HG02763 (cell line): Measurements from ENCODE around the gene TNFAIP2.

Experiments
- ATAC-seq: cut with Tn5 transposase; IDR thresholded peaks from one replicate; pipeline ENCODE4 v1.9.1; 2021; ENCODE audit warnings: mild to moderate bottlenecking, moderate library complexity; ENCODE audit not compliant: unreplicated experiment

TNFAIP2 gene

DNA sequence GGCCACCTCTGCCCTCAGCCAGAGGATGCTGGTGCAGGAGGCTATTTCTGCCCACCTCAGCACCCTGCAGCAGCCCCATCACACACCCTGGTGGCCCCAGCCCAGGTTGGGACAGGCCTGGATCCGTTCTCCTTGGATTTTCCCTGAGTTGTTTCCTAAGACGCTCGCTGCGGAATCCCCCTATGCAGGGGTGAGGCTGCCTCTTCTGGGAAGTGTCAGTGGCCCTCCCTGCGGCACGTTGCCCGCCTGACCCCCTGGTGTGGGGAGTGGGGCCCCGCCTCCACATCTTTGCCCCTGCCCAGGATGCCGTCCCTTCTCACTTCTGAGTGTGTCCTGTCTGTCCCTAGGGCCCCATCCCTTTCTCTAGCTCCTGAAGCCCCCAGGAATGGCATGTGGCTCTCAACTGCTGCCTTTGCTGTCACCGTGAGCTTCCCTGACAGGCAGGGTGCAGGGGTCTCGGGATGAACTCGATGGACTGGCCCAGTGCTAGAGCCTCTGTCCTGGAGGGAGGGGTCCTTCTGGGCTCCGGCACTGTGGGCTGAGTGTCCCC is 29.3 kb upstream of the TNFAIP2 start:
- ATAC-seq = no peak

DNA sequence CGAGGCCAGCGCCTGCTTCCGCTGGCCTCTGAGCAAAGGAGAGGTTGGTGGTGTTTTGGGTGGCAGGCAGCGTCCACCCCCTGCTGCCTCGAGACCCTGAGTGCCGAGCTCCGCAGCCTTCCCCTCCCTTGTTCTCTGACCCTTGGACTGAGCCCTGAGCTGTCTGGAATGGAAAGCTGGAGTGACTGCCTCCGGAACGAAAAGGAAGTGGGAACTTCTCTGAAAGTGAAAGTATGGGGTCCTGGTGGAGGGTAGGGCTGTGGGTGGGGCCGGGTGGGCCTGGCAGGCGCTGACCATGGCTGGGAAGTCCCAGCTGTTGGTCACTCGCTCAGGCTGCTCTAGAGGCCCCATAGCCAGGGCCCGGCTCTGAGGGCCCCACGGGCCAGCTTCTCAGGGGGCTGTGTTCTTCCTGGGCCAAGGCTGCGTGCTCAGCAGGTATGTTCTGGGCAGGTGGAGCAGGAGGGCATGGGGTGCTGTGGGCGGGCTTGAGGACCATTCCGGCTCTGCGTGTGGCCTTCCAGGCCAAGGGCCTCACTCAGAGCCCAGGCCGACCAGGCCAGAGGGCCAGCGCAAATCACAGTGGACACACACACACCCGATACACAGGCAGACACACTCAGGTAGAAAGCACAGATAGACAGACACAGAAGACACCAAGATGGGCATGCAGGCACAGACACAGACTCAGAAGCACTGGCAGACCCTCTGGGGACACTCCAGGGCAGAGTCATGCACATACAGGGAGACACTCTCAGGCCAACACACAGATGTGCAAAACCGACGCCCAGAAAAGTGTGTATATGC is 28.7 kb upstream of the TNFAIP2 start, which contains the start of gene EXOC3L4:
Gene EXOC3L4 (plus strand): TSS at position 320 of the 804 bp plus-strand sequence. CDS start 5,495 bp downstream, outside the sequence.
- ATAC-seq = no peak

GRCh38 chr14:103095210-103095778 is 28.0 kb upstream of the TNFAIP2 start:
- no peak for ATAC-seq

GRCh38 chr14:103096387-103096786 is 26.9 kb upstream of the TNFAIP2 start:
- no peak for ATAC-seq

DNA sequence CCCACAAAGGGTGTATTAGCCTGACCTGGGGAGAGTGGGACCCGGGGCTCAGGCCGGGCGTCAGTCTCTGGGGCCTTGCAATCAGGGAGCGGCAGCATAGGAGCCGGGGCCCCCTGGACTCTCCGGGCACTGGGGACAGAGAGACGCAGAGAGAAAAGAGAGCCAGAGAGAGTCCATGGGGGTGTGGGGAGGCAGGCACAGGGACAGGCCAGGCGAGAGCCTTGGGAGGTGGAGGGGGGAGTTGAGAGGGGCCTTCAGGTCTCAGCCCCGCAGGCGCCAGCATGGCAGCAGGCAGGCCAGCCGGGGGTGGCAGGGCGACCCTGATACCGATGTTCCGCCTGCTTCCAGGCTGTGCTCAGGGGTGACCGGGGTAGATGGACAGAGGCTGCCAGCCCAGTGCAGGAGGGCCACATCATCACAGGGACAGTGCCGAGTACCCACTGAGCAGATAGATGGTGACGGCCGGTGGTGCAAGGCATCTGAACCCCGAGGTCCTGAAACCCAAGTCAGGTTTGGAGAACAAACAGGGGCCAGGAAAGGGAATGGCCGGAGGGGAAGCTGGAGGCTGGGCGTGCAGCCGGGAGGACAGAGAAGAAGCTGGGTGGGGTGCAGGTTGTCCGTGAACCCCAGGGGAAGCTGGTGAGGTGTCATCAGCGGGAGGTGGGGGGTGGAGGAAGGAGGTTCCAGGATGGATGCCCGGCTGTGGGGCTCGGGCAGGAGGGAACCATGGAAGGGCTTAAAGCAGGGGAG is 25.8 kb upstream of the TNFAIP2 start:
- no peak for ATAC-seq

DNA sequence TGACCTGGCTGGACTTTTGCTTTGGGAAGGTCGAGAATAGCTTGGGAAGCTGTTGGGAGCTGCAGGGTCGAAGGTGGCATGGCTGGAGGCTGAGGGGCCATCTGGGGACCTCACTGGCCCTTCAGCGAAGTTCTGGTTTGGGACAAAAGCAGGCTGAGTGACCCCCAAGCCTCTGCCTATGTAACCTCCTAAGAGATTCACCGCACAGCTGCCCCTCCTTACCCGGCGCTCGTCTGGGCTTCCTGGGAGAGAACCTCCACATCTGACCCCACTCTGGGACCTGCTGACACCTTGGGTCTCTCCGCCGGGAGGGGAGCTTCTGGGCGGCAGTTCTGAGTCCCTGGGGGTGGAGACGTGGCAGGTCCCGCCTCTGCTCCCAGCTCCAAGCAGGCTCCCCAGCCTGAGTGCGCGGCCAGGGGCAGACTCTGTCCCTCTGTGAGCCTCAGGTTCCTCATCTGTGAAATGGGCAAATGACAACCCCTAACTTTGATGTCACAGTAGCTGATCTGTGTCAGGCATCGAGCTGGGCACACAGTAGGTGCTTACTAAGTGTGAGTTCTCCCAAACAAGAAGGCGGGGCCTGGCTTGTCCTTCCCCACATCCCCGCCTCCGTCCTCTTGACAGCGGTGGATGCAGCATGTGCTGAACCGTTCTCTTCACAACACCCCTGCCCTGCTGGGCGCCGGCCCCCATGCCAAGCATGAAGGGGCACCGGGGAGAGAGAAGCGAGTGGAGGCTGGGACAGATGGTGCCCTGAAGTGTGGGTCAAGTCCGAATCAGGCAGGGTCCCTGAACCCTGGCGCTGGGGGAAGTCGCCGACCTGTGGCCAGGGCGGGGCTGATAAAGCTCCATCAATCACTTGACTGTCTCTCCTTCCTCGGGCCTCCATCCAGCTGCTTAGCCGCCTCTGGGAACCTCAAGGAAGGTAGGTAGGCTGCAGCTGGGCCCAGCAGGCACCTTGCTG is 25.0 kb upstream of the TNFAIP2 start:
- no peak for ATAC-seq

- ATAC-seq = no peak
Observed at GRCh38 chr14:103099081-103099732, 24.1 kb upstream of the TNFAIP2 start.

GRCh38 chr14:103099733-103100280 is 23.5 kb upstream of the TNFAIP2 start:
- no peak for ATAC-seq

GRCh38 chr14:103100281-103101121 is 22.8 kb upstream of the TNFAIP2 start:
- no peak for ATAC-seq

DNA sequence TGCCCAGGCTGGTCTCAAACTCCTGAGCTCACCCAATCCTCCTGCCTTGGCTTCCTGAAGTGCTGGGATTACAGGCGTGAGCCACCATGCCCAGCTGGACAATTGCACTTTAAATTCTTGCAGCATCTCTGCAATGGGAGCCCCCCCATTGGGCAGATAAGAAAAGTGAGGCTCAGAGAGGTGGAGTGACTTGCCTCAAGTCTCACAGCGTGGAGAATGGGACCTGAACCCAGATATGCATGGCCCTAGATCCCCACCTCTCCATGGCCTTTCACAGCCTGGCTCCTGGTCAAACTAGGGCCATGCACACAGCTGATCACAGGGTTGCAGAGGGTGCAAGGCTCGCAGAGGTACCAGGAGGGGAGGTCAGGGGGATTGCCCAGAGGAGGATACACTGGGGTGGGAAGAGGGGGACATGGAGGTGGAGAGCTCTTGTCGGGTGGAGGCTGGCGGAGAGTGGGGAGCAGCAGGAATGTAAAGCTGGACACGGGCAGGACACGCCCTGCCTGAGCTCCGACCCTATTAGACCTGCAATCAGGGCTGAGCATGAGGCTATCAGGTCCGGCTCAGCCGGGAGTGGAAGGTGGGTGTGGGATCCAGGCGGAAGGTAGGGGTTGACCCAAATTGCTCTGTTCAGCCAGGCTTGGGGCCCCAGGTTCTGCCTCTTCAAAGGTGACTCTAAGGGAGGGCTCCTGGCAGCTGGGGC is 21.9 kb upstream of the TNFAIP2 start:
- no peak for ATAC-seq

- ATAC-seq = no peak
Observed at GRCh38 chr14:103101963-103102688, 21.1 kb upstream of the TNFAIP2 start.

GRCh38 chr14:103102689-103103260 is 20.5 kb upstream of the TNFAIP2 start:
- no peak for ATAC-seq

GRCh38 chr14:103103461-103104388 is 19.5 kb upstream of the TNFAIP2 start:
- no peak for ATAC-seq

GRCh38 chr14:103104389-103104653 is 18.9 kb upstream of the TNFAIP2 start:
- no peak for ATAC-seq

DNA sequence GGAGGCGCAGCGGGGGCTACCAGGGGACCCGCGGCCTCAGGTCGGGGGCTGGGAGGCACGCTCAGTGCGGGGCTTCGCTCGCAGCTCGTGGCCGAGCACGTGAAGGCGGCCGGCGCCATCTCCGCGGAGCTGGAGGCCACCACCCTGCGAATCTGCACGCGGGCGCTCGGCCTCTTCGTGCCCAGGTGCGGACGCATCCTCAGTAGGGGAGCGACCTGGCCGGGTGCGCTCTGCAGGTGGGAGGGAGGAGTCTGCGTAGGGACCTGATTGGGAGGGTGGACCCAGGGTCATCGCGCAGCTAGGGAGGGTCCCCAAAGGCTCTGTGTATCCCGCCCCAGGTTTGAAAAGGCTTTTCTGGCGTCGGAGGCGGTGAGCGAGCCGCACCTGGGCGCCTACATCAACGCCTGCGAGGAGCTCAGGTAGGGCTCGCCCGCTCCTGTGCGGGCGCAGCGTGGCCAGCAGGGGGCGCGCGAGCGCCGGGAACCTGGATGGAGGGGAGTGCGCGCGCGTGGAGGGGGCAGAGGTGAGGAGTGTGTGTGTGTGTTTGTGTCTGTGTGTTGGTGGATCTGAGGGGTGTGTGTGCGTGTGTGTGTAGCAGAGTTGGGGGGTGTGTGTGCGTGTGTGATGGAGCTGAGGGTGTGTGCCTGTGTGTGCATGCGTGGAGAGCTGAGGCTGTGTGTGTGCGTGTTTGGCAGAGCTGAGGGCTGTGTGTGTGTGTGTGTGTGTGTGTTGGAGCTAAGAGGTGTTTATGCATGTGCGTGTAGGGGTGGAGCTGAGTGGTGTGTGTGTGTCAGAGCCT is 18.4 kb upstream of the TNFAIP2 start:
- ATAC-seq = no peak
